Uterus (tissue), 2 donors: ENCODE results near the gene SP140L.

ENCODE experiments used
- CTCF ChIP-seq, 4 experiments: fragments of 200-600 bp in 2 of 4; fragments of 450-650 bp in 2 of 4; sonication (generic) in 2 of 4; IDR thresholded peaks; one replicate each; pipeline ENCODE4 v1.5.1; 2016 to 2019; ENCODE audit warnings: antibody characterized with exemption in 4 of 4, mild to moderate bottlenecking in 2 of 4, moderate library complexity in 1 of 4
- POLR2A ChIP-seq, 2 donors: fragments of 450-650 bp; IDR thresholded peaks; one replicate each; pipeline ENCODE4 v1.6.1; 2016; ENCODE audit warnings: antibody characterized with exemption in 2 of 2, mild to moderate bottlenecking in 1 of 2, moderate library complexity in 1 of 2

GRCh38 chr2:230394301-230394700 is 67.3 kb downstream of the SP140L start:
- TF ChIP-seq CTCF (IDR thresholded peaks at IDR 0.05): no peak
- no peak for TF ChIP-seq POLR2A (IDR thresholded peaks at IDR 0.05)
